ENCODE data around the gene CCR7. TPM values are rescaled to one million over a fixed set of nuclear protein-coding genes. Genes with fewer than 3 reads are reported as not detected.

Gene CCR7
- total RNA-seq, 2 donors from 2014 or later: 65.7 to 71.1 TPM

GRCh38 chr17:40555296-40556190 lies 9.7 kb downstream of the CCR7 start:
- Mint-ChIP-seq H3K36me3 (no peaks in the 10 kb centered on the region), H3K4me1 (ENCODE audit: low read depth in 2 of 2) (peaks cover 36 to 37% of the 10 kb centered on the region in 2 donors), H3K9me3 (no peaks in the 10 kb centered on the region), H3K27ac (peak overlapping the region in 1 of 2 donors; percentile 14), H3K4me3 (no peak overlapping the region), H3K27me3 (peaks cover 0 to 16% of the 10 kb centered on the region in 2 donors)
- DNase-seq (ENCODE audit: low spot score) (no peak), ATAC-seq (no peak)

- no peaks in the 10 kb centered on the region for H3K36me3 Mint-ChIP-seq
- no peak for ATAC-seq
Observed at GRCh38 chr17:40554646-40555295, 10.5 kb downstream of the CCR7 start.

GRCh38 chr17:40553694-40554534 lies 11.4 kb downstream of the CCR7 start:
- H3K36me3 Mint-ChIP-seq: no peaks in the 10 kb centered on the region
- peak overlapping the region; percentile 63 for H3K4me3 Mint-ChIP-seq
- H3K27me3 Mint-ChIP-seq: peaks cover 0 to 19% of the 10 kb centered on the region in 2 donors
- no peak for DNase-seq (ENCODE audit: low spot score)
- no peaks in the 10 kb centered on the region for H3K9me3 Mint-ChIP-seq
- H3K27ac Mint-ChIP-seq: peak overlapping the region; percentile 33 to 79
- ATAC-seq: peak; percentile 28 to 66
- H3K4me1 Mint-ChIP-seq (ENCODE audit: low read depth in 2 of 2): peaks cover 30 to 32% of the 10 kb centered on the region in 2 donors

More at GRCh38 chr17:40554646-40555295, 10.5 kb downstream of the CCR7 start:
- Mint-ChIP-seq H3K4me3 (peak overlapping the region; percentile 63), H3K4me1 (ENCODE audit: low read depth in 2 of 2) (peaks cover 30 to 31% of the 10 kb centered on the region in 2 donors), H3K27ac (peak overlapping the region; percentile 33 to 79), H3K9me3 (no peaks in the 10 kb centered on the region), H3K27me3 (peaks cover 0 to 19% of the 10 kb centered on the region in 2 donors)
- no peak for DNase-seq (ENCODE audit: low spot score)

- Mint-ChIP-seq H3K4me1 (ENCODE audit: low read depth in 2 of 2) (peaks cover 37 to 41% of the 10 kb centered on the region in 2 donors), H3K4me3 (no peak overlapping the region), H3K36me3 (no peaks in the 10 kb centered on the region), H3K9me3 (no peaks in the 10 kb centered on the region), H3K27ac (no peak overlapping the region), H3K27me3 (peaks cover 0 to 19% of the 10 kb centered on the region in 2 donors)
- DNase-seq (ENCODE audit: low spot score) (no peak), ATAC-seq (no peak)
Observed at GRCh38 chr17:40552806-40553693, 12.2 kb downstream of the CCR7 start.

- no peaks in the 10 kb centered on the region for H3K36me3 Mint-ChIP-seq
- H3K9me3 Mint-ChIP-seq: no peaks in the 10 kb centered on the region
- DNase-seq (ENCODE audit: low spot score) (no peak), ATAC-seq (no peak)
- H3K4me3 Mint-ChIP-seq: no peak overlapping the region
- H3K27me3 Mint-ChIP-seq: peaks cover 0 to 19% of the 10 kb centered on the region in 2 donors
- peaks cover 43 to 49% of the 10 kb centered on the region in 2 donors for H3K4me1 Mint-ChIP-seq (ENCODE audit: low read depth in 2 of 2)
- H3K27ac Mint-ChIP-seq: no peak overlapping the region
Observed at GRCh38 chr17:40551879-40552768, 13.1 kb downstream of the CCR7 start.

GRCh38 chr17:40551091-40551878 lies 14.0 kb downstream of the CCR7 start:
- Mint-ChIP-seq H3K36me3 (no peaks in the 10 kb centered on the region), H3K4me3 (no peak overlapping the region), H3K27me3 (peaks cover 6 to 19% of the 10 kb centered on the region in 2 donors), H3K4me1 (ENCODE audit: low read depth in 2 of 2) (peaks cover 45 to 52% of the 10 kb centered on the region in 2 donors), H3K9me3 (no peaks in the 10 kb centered on the region), H3K27ac (peak overlapping the region in 1 of 2 donors; percentile 1)
- DNase-seq (ENCODE audit: low spot score): no peak
- no peak for ATAC-seq

GRCh38 chr17:40550608-40551007 lies 14.7 kb downstream of the CCR7 start:
- no peak for DNase-seq (ENCODE audit: low spot score)
- Mint-ChIP-seq H3K27ac (no peak overlapping the region), H3K27me3 (peaks cover 7 to 19% of the 10 kb centered on the region in 2 donors), H3K4me1 (ENCODE audit: low read depth in 2 of 2) (peaks cover 45 to 52% of the 10 kb centered on the region in 2 donors), H3K9me3 (no peaks in the 10 kb centered on the region), H3K36me3 (no peaks in the 10 kb centered on the region), H3K4me3 (no peak overlapping the region)
- no peak for ATAC-seq

- H3K4me3 Mint-ChIP-seq: no peak overlapping the region
- H3K4me1 Mint-ChIP-seq (ENCODE audit: low read depth in 2 of 2): peaks cover 37 to 40% of the 10 kb centered on the region in 2 donors
- DNase-seq (ENCODE audit: low spot score): no peak
Observed at GRCh38 chr17:40548982-40549685, 16.1 kb downstream of the CCR7 start.

GRCh38 chr17:40548491-40548981 lies 16.7 kb downstream of the CCR7 start:
- ATAC-seq: no peak
- DNase-seq (ENCODE audit: low spot score): no peak
- Mint-ChIP-seq H3K27ac (peak overlapping the region in 1 of 2 donors; percentile 6), H3K9me3 (no peaks in the 10 kb centered on the region), H3K4me3 (no peak overlapping the region), H3K4me1 (ENCODE audit: low read depth in 2 of 2) (peaks cover 34% of the 10 kb centered on the region in 2 donors), H3K36me3 (no peaks in the 10 kb centered on the region), H3K27me3 (peaks cover 7 to 16% of the 10 kb centered on the region in 2 donors)

More at GRCh38 chr17:40548982-40549685, 16.1 kb downstream of the CCR7 start:
- Mint-ChIP-seq H3K27ac (peak overlapping the region in 1 of 2 donors; percentile 44), H3K36me3 (no peaks in the 10 kb centered on the region), H3K27me3 (peaks cover 7 to 16% of the 10 kb centered on the region in 2 donors), H3K9me3 (no peaks in the 10 kb centered on the region)
- peak; percentile 60 to 64 for ATAC-seq

- DNase-seq (ENCODE audit: low spot score) (no peak), ATAC-seq (peak in 1 of 2 donors; percentile 7)
- H3K27me3 Mint-ChIP-seq: peaks cover 7 to 15% of the 10 kb centered on the region in 2 donors
- no peak overlapping the region for H3K4me3 Mint-ChIP-seq
- H3K36me3 Mint-ChIP-seq: no peaks in the 10 kb centered on the region
- peaks cover 33 to 38% of the 10 kb centered on the region in 2 donors for H3K4me1 Mint-ChIP-seq (ENCODE audit: low read depth in 2 of 2)
- H3K9me3 Mint-ChIP-seq: no peaks in the 10 kb centered on the region
- peak overlapping the region; percentile 6 to 10 for H3K27ac Mint-ChIP-seq
Observed at GRCh38 chr17:40547785-40548478, 17.3 kb downstream of the CCR7 start.
